ENCODE data around the gene AFF1.

GRCh38 chr4:87101543-87102199 is 166.9 kb downstream of the AFF1 start:
- TF ChIP-seq CTCF (IDR thresholded peaks at IDR 0.05) (no peak), POLR2A (IDR thresholded peaks at IDR 0.05) (no peak)

Measured in uterus (tissue), 2 donors.